Osteoblast (primary cell): Measurements from ENCODE around the gene NMNAT3. TPM values are rescaled to one million over a fixed set of nuclear protein-coding genes. Genes with fewer than 3 reads are reported as not detected.

Experiments used
- DNase-seq: peaks from one replicate; pipeline ENCODE4 v3.0.0; 2011; ENCODE audit warnings: low spot score, mixed read lengths; ENCODE audit not compliant: insufficient read length; ENCODE audit errors: missing footprints
- H2AFZ ChIP-seq: 2 replicates; pipeline ENCODE4 v1.6.0; 2011; ENCODE audit warnings: mild to moderate bottlenecking, low read length
- H3K27ac ChIP-seq: 2 replicates; pipeline ENCODE4 v1.5.1; 2011; ENCODE audit warnings: mild to moderate bottlenecking, low read depth, low read length, moderate library complexity
- H3K27me3 ChIP-seq: 2 replicates; pipeline ENCODE4 v1.6.0; 2012; ENCODE audit warnings: mild to moderate bottlenecking, control low read depth, inconsistent platforms, low read length, moderate library complexity; ENCODE audit not compliant: insufficient read depth
- H3K36me3 ChIP-seq: 2 replicates; pipeline ENCODE4 v1.5.1; 2011; ENCODE audit warnings: mild to moderate bottlenecking, low read length, control low read depth, moderate library complexity; ENCODE audit not compliant: insufficient read depth
- H3K4me1 ChIP-seq: 2 replicates; pipeline ENCODE4 v1.5.1; 2011; ENCODE audit warnings: mild to moderate bottlenecking, low read length, control low read depth, moderate library complexity; ENCODE audit not compliant: insufficient read depth
- H3K4me2 ChIP-seq: 2 replicates; pipeline ENCODE4 v1.6.0; 2011; ENCODE audit warnings: mild to moderate bottlenecking, low read length; ENCODE audit not compliant: insufficient read depth
- H3K4me3 ChIP-seq: fragments of 200-600 bp; sonication (generic); 3 replicates; pipeline ENCODE4 v1.5.1; 2012; ENCODE audit warnings: mild to moderate bottlenecking, low read length, inconsistent platforms; ENCODE audit not compliant: insufficient read depth
- H3K79me2 ChIP-seq: 2 replicates; pipeline ENCODE4 v1.6.0; 2012; ENCODE audit warnings: mild to moderate bottlenecking, low read length, control low read depth, inconsistent platforms; ENCODE audit not compliant: insufficient read depth
- H3K9me3 ChIP-seq: 2 replicates; pipeline ENCODE4 v1.5.1; 2011; ENCODE audit warnings: low read depth, low read length, control low read depth
- H4K20me1 ChIP-seq: 2 replicates; pipeline ENCODE4 v1.6.0; 2012; ENCODE audit warnings: mild to moderate bottlenecking, low read length, control low read depth; ENCODE audit not compliant: insufficient read depth
- CTCF ChIP-seq: IDR thresholded peaks from 2 replicates; pipeline ENCODE4 v1.5.1; 2011; ENCODE audit warnings: mild to moderate bottlenecking, low read depth, low read length, moderate library complexity; ENCODE audit errors: extremely low read depth
- total RNA-seq: library from RNA; depleted of rRNA; stranded (reverse); fragments of >200 nt; gene quantifications from 2 replicates; pipeline ENCODE4 v1.2.3, GENCODE V29; 2012

The NMNAT3 gene
- total RNA-seq, 1 donor = 0.36 TPM

- peak; percentile 20 for TF ChIP-seq CTCF
- H3K36me3 ChIP-seq = no peaks in the 10 kb centered on the region
These were observed 48.7 kb downstream of the NMNAT3 start for GRCh38 chr3:139629033-139629432.

GRCh38 chr3:139627759-139628158 is 50.0 kb downstream of the NMNAT3 start:
- no peaks in the 10 kb centered on the region for H3K36me3 ChIP-seq
- H3K9me3 ChIP-seq = no peaks in the 10 kb centered on the region
- no peak overlapping the region for H3K4me2 ChIP-seq
- no peak overlapping the region for H3K27ac ChIP-seq
- H4K20me1 ChIP-seq = no peaks in the 10 kb centered on the region
- no peak overlapping the region for H2AFZ ChIP-seq
- no peak for TF ChIP-seq CTCF
- DNase-seq = no peak
- no peaks in the 10 kb centered on the region for H3K79me2 ChIP-seq
- no peak overlapping the region for H3K4me3 ChIP-seq
- H3K4me1 ChIP-seq = no peaks in the 10 kb centered on the region
- no peaks in the 10 kb centered on the region for H3K27me3 ChIP-seq

More at GRCh38 chr3:139629033-139629432, 48.7 kb downstream of the NMNAT3 start:
- no peaks in the 10 kb centered on the region for H3K79me2 ChIP-seq
- DNase-seq = no peak
- no peaks in the 10 kb centered on the region for H4K20me1 ChIP-seq
- H3K4me2 ChIP-seq = no peak overlapping the region
- H3K27ac ChIP-seq = no peak overlapping the region
- no peak overlapping the region for H2AFZ ChIP-seq
- no peaks in the 10 kb centered on the region for H3K27me3 ChIP-seq
- H3K9me3 ChIP-seq = no peaks in the 10 kb centered on the region
- no peaks in the 10 kb centered on the region for H3K4me1 ChIP-seq
- no peak overlapping the region for H3K4me3 ChIP-seq

- Histone ChIP-seq H3K4me1 (no peaks in the 10 kb centered on the region), H3K36me3 (no peaks in the 10 kb centered on the region), H3K4me2 (no peak overlapping the region), H3K4me3 (no peak overlapping the region), H3K79me2 (no peaks in the 10 kb centered on the region), H3K27me3 (no peaks in the 10 kb centered on the region), H3K27ac (no peak overlapping the region), H2AFZ (no peak overlapping the region), H3K9me3 (no peaks in the 10 kb centered on the region), H4K20me1 (no peaks in the 10 kb centered on the region)
- no peak for TF ChIP-seq CTCF
- no peak for DNase-seq
These were observed 57.3 kb downstream of the NMNAT3 start for GRCh38 chr3:139620438-139620837.

- Histone ChIP-seq H3K36me3 (no peaks in the 10 kb centered on the region), H2AFZ (no peak overlapping the region), H3K79me2 (no peaks in the 10 kb centered on the region), H3K27ac (no peak overlapping the region), H3K9me3 (no peaks in the 10 kb centered on the region), H3K4me3 (no peak overlapping the region), H3K4me1 (no peaks in the 10 kb centered on the region), H3K4me2 (no peak overlapping the region), H4K20me1 (no peaks in the 10 kb centered on the region), H3K27me3 (no peaks in the 10 kb centered on the region)
- no peak for DNase-seq
- no peak for TF ChIP-seq CTCF
These were observed 58.3 kb downstream of the NMNAT3 start for GRCh38 chr3:139619484-139619883.
